ENCODE measurements around the gene LRRC7. TPM values are rescaled to one million over a fixed set of nuclear protein-coding genes. Genes with fewer than 3 reads are reported as not detected.

The LRRC7 gene
- polyA plus RNA-seq, 1 donor from 2014 or later = 141 TPM

DNA sequence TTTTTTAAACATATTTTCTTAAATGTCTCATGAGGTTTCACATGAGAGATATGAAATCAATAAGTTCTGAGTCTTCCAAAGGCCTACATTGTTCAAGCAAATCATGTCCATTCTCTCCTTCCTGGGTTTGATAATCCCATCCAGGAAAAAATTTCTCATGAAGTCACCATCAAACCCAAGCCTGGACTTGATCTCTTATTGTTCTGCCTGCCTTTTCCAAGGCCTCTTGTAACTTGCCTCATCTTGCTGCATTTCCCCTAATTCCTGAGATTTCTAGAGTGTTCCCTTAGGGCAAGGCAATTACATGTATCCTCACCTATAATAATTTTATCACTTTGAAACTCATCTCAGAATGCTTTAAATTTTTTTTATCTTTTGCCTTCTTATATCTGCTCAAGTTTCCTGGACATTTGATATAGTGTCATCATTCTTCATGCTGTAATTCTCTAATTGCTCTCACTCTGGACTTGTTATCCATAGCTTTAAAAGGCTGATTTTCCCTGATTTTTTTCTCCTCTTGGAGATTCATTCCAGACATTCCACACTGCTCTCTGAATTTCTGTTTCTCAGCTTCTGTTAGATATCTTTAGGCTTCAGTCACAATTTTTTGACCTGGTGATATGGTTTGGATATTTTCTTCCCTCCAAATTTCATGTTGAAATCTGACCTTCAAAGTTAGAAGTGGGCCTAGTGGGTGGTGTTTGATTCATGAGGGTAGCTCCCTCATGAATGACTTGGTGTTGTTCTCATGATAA lies 126.4 kb downstream of the LRRC7 start:
- Histone ChIP-seq H3K4me2 (ENCODE audit: low read length) (no peak overlapping the region), H2AFZ (ENCODE audit: low read depth, low read length) (no peak overlapping the region), H4K20me1 (ENCODE audit: insufficient read depth) (no peaks in the 10 kb centered on the region), H3K79me2 (replicated peaks; ENCODE audit: insufficient read depth, low read length) (no peaks in the 10 kb centered on the region), H3K4me3 (ENCODE audit: low read length) (no peak overlapping the region), H3K27me3 (ENCODE audit: insufficient read depth, low read depth, low read length) (no peaks in the 10 kb centered on the region), H3K9me3 (ENCODE audit: low read length) (no peaks in the 10 kb centered on the region), H3K9me2 (ENCODE audit: insufficient read depth, low read length) (no peaks in the 10 kb centered on the region), H3K27ac (ENCODE audit: low read length) (no peak overlapping the region), H3F3A (ENCODE audit: insufficient read depth, low read length, poor library complexity, severe bottlenecking) (no peaks in the 10 kb centered on the region), H3K9ac (ENCODE audit: low read length) (no peak overlapping the region), H3K36me3 (ENCODE audit: insufficient read depth, low read length) (no peaks in the 10 kb centered on the region)
- TF ChIP-seq CTCF (IDR thresholded peaks at IDR 0.05; ENCODE audit: poor library complexity, severe bottlenecking) (no peak), POLR2AphosphoS5 (IDR thresholded peaks at IDR 0.05) (no peak), RAD21 (conservative IDR thresholded peaks at IDR 0.05) (no peak), MXI1 (conservative IDR thresholded peaks at IDR 0.05; ENCODE audit: poor library complexity, severe bottlenecking) (no peak)

GRCh38 chr1:69697340-69697739 lies 129.6 kb downstream of the LRRC7 start:
- Histone ChIP-seq H3F3A (ENCODE audit: insufficient read depth, low read length, poor library complexity, severe bottlenecking) (no peaks in the 10 kb centered on the region), H3K79me2 (replicated peaks; ENCODE audit: insufficient read depth, low read length) (no peaks in the 10 kb centered on the region), H3K27ac (ENCODE audit: low read length) (no peak overlapping the region), H3K36me3 (ENCODE audit: insufficient read depth, low read length) (no peaks in the 10 kb centered on the region), H3K9ac (ENCODE audit: low read length) (no peak overlapping the region), H2AFZ (ENCODE audit: low read depth, low read length) (no peak overlapping the region), H3K9me3 (ENCODE audit: low read length) (no peaks in the 10 kb centered on the region), H3K4me3 (ENCODE audit: low read length) (no peak overlapping the region), H3K27me3 (ENCODE audit: insufficient read depth, low read depth, low read length) (no peaks in the 10 kb centered on the region), H3K9me2 (ENCODE audit: insufficient read depth, low read length) (no peaks in the 10 kb centered on the region), H3K4me2 (ENCODE audit: low read length) (no peak overlapping the region), H4K20me1 (ENCODE audit: insufficient read depth) (no peaks in the 10 kb centered on the region)
- TF ChIP-seq RAD21 (conservative IDR thresholded peaks at IDR 0.05) (no peak), SMC3 (conservative IDR thresholded peaks at IDR 0.05; ENCODE audit: poor library complexity) (no peak), POLR2AphosphoS5 (IDR thresholded peaks at IDR 0.05) (no peak), CTCF (IDR thresholded peaks at IDR 0.05; ENCODE audit: poor library complexity, severe bottlenecking) (no peak), EP300 (conservative IDR thresholded peaks at IDR 0.05; ENCODE audit: poor library complexity, severe bottlenecking) (no peak), MXI1 (conservative IDR thresholded peaks at IDR 0.05; ENCODE audit: poor library complexity, severe bottlenecking) (no peak), EZH2 (IDR thresholded peaks at IDR 0.05; ENCODE audit: borderline replicate concordance, insufficient read depth, low read length, poor library complexity, severe bottlenecking) (no peak), TAF1 (IDR thresholded peaks at IDR 0.05; ENCODE audit: low read depth) (no peak)
- TF ChIP-seq, protein P1, sequence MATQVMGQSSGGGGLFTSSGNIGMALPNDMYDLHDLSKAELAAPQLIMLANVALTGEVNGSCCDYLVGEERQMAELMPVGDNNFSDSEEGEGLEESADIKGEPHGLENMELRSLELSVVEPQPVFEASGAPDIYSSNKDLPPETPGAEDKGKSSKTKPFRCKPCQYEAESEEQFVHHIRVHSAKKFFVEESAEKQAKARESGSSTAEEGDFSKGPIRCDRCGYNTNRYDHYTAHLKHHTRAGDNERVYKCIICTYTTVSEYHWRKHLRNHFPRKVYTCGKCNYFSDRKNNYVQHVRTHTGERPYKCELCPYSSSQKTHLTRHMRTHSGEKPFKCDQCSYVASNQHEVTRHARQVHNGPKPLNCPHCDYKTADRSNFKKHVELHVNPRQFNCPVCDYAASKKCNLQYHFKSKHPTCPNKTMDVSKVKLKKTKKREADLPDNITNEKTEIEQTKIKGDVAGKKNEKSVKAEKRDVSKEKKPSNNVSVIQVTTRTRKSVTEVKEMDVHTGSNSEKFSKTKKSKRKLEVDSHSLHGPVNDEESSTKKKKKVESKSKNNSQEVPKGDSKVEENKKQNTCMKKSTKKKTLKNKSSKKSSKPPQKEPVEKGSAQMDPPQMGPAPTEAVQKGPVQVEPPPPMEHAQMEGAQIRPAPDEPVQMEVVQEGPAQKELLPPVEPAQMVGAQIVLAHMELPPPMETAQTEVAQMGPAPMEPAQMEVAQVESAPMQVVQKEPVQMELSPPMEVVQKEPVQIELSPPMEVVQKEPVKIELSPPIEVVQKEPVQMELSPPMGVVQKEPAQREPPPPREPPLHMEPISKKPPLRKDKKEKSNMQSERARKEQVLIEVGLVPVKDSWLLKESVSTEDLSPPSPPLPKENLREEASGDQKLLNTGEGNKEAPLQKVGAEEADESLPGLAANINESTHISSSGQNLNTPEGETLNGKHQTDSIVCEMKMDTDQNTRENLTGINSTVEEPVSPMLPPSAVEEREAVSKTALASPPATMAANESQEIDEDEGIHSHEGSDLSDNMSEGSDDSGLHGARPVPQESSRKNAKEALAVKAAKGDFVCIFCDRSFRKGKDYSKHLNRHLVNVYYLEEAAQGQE (IDR thresholded peaks at IDR 0.05; ENCODE audit: borderline replicate concordance) = no peak

Data from neural cell (in vitro differentiated cells).